IPS DF 6.9 (cell line): ENCODE data around the gene MEI1.
"Not testable (repeated sequence)": the region's sequence is repeated elsewhere in the genome, so short reads cannot be mapped to it uniquely, and the experiment has no call there.

Experiments used
- DNase-seq: peaks from one replicate; pipeline ENCODE4 v3.0.0-alpha.2; 2013; ENCODE audit warnings: low read depth, low spot score
- H3K27ac ChIP-seq: one replicate; pipeline ENCODE4 v1.5.1; 2013; ENCODE audit warnings: low read length, control low read depth
- H3K27me3 ChIP-seq: 2 replicates; pipeline ENCODE4 v1.6.1; 2013; ENCODE audit warnings: mild to moderate bottlenecking, low read length; ENCODE audit not compliant: control insufficient read depth, insufficient read depth
- H3K36me3 ChIP-seq: 2 replicates; pipeline ENCODE4 v1.6.1; 2013; ENCODE audit warnings: low read length; ENCODE audit not compliant: control insufficient read depth, insufficient read depth
- H3K4me1 ChIP-seq: 2 replicates; pipeline ENCODE4 v1.6.1; 2013; ENCODE audit warnings: low read length; ENCODE audit not compliant: control insufficient read depth, insufficient read depth
- H3K4me3 ChIP-seq: 2 replicates; pipeline ENCODE4 v1.5.1; 2013; ENCODE audit warnings: mild to moderate bottlenecking, low read length
- H3K9me3 ChIP-seq: 2 replicates; pipeline ENCODE4 v1.6.1; 2013; ENCODE audit warnings: low read length, inconsistent platforms; ENCODE audit not compliant: control insufficient read depth, insufficient read depth
- WGBS: extraction: QIAGEN DNeasy Blood & Tissue Kit; methylation state at CpG from one replicate; pipeline ENCODE4 v1.1.7; 2013; ENCODE audit warnings: mixed read lengths, missing lambda C conversion rate; ENCODE audit not compliant: insufficient read length, insufficient coverage; 5-methylcytosine and 5-hydroxymethylcytosine counted together

The MEI1 gene

GRCh38 chr22:41831383-41831782 is 132.1 kb downstream of the MEI1 start:
- WGBS = no CpG with 5 or more reads among the region's 6 CpGs

GRCh38 chr22:41831828-41832552 is 132.7 kb downstream of the MEI1 start:
- Histone ChIP-seq H3K4me1 (no peaks in the 10 kb centered on the region; the same call in 1 of the 2 replicates), H3K4me3 (peak overlapping the region; percentile 28; the same call in 1 of the 2 replicates), H3K27me3 (no peaks in the 10 kb centered on the region), H3K9me3 (no peaks in the 10 kb centered on the region), H3K27ac (peak overlapping the region; percentile 54), H3K36me3 (peaks cover 4% of the 10 kb centered on the region; the same call in 1 of the 2 replicates)
- no peak for DNase-seq
- WGBS = no CpG with 5 or more reads among the region's 17 CpGs

More at GRCh38 chr22:41831383-41831782, 132.1 kb downstream of the MEI1 start:
- DNase-seq = no peak
- Histone ChIP-seq H3K9me3 (no peaks in the 10 kb centered on the region), H3K27me3 (no peaks in the 10 kb centered on the region), H3K4me3 (no peak overlapping the region), H3K27ac (no peak overlapping the region), H3K36me3 (peaks cover 3% of the 10 kb centered on the region; the same call in 1 of the 2 replicates), H3K4me1 (no peaks in the 10 kb centered on the region; the same call in 1 of the 2 replicates)

GRCh38 chr22:41832553-41833368 is 133.5 kb downstream of the MEI1 start, which contains the start of gene SREBF2:
Gene SREBF2, plus strand, starts transcription at chr22:41833105. Its CDS starts 166 bp downstream, at chr22:41833271.
- Histone ChIP-seq H3K27ac (peak within 1 kb of the TSS; percentile 54), H3K27me3 (no peaks in the 10 kb centered on the region), H3K9me3 (no peaks in the 10 kb centered on the region), H3K4me1 (no peaks in the 10 kb centered on the region; the same call in 1 of the 2 replicates), H3K4me3 (peak within 1 kb of the TSS; percentile 79), H3K36me3 (peaks cover 4% of the 10 kb centered on the region; the same call in 1 of the 2 replicates)
- peak; percentile 99 for DNase-seq
- WGBS = no CpG with 5 or more reads among the region's 75 CpGs

- H3K27ac ChIP-seq = no peak overlapping the region
- H3K4me3 ChIP-seq = peak overlapping the region; percentile 79
- H3K9me3 ChIP-seq = no peaks in the 10 kb centered on the region
- no peaks in the 10 kb centered on the region; the same call in 1 of the 2 replicates for H3K4me1 ChIP-seq
- WGBS = no CpG with 5 or more reads among the region's 86 CpGs
- H3K27me3 ChIP-seq = no peaks in the 10 kb centered on the region
- peaks cover 4% of the 10 kb centered on the region; the same call in 1 of the 2 replicates for H3K36me3 ChIP-seq
- no peak for DNase-seq
Measured at GRCh38 chr22:41833369-41834004, 134.2 kb downstream of the MEI1 start.

- DNase-seq = no peak
- peak overlapping the region; percentile 79 for H3K4me3 ChIP-seq
- no CpG with 5 or more reads among the region's 14 CpGs for WGBS
- H3K27ac ChIP-seq = no peak overlapping the region
- H3K9me3 ChIP-seq = no peaks in the 10 kb centered on the region
- H3K27me3 ChIP-seq = no peaks in the 10 kb centered on the region
- H3K4me1 ChIP-seq = no peaks in the 10 kb centered on the region; the same call in 1 of the 2 replicates
- H3K36me3 ChIP-seq = peaks cover 6% of the 10 kb centered on the region; the same call in 1 of the 2 replicates
Measured at GRCh38 chr22:41834005-41834944, 135.0 kb downstream of the MEI1 start.

GRCh38 chr22:41835462-41835861 is 136.2 kb downstream of the MEI1 start:
- not testable (repeated sequence) for H3K4me3 ChIP-seq, H3K27ac ChIP-seq, DNase-seq, H3K9me3 ChIP-seq, H3K4me1 ChIP-seq, H3K27me3 ChIP-seq, H3K36me3 ChIP-seq
- no CpG with 5 or more reads among the region's 8 CpGs for WGBS

GRCh38 chr22:41836551-41836950 is 137.2 kb downstream of the MEI1 start:
- no peak for DNase-seq

GRCh38 chr22:41838842-41839618 is 139.7 kb downstream of the MEI1 start:
- no peaks in the 10 kb centered on the region for H3K9me3 ChIP-seq
- DNase-seq = no peak
- WGBS = no CpG with 5 or more reads among the region's 1 CpG
- H3K27ac ChIP-seq = no peak overlapping the region
- no peaks in the 10 kb centered on the region for H3K27me3 ChIP-seq
- H3K4me3 ChIP-seq = no peak overlapping the region
- peaks cover 11% of the 10 kb centered on the region; the same call in 1 of the 2 replicates for H3K36me3 ChIP-seq
- peaks cover 2% of the 10 kb centered on the region; the same call in 1 of the 2 replicates for H3K4me1 ChIP-seq

More at GRCh38 chr22:41836551-41836950, 137.2 kb downstream of the MEI1 start:
- Histone ChIP-seq H3K9me3 (no peaks in the 10 kb centered on the region), H3K27me3 (no peaks in the 10 kb centered on the region), H3K27ac (no peak overlapping the region), H3K4me1 (no peaks in the 10 kb centered on the region), H3K36me3 (peaks cover 11% of the 10 kb centered on the region; the same call in 1 of the 2 replicates), H3K4me3 (no peak overlapping the region)
- WGBS = no CpG with 5 or more reads among the region's 2 CpGs

GRCh38 chr22:41840216-41840615 is 140.9 kb downstream of the MEI1 start:
- Histone ChIP-seq H3K9me3 (no peaks in the 10 kb centered on the region), H3K36me3 (peaks cover 11% of the 10 kb centered on the region; the same call in 1 of the 2 replicates), H3K4me1 (peaks cover 4% of the 10 kb centered on the region; the same call in 1 of the 2 replicates), H3K27ac (no peak overlapping the region), H3K27me3 (no peaks in the 10 kb centered on the region), H3K4me3 (no peak overlapping the region)
- WGBS = no CpG with 5 or more reads among the region's 5 CpGs
- DNase-seq = no peak
